Heart left ventricle (tissue), 16 donors: Measurements from ENCODE around the gene UBQLN1. TPM values are rescaled to one million over a fixed set of nuclear protein-coding genes. Genes with fewer than 3 reads are reported as not detected.
A peak's percentile ranks its signal among the peaks of the same experiment; 100 is the strongest.

Experiments
- ATAC-seq, 4 donors: fragments of 200-7000 bp; cut with Tn5 transposase; one replicate each; pipeline ENCODE4 v1.9.1; 2020 to 2022; ENCODE audit warnings: moderate library complexity in 4 of 4, mild to moderate bottlenecking in 3 of 4, moderate number of reproducible peaks in 1 of 4
- DNase-seq, 5 donors: peaks; one replicate each; pipeline ENCODE4 v3.0.0-alpha.2; 2020
- H3K27ac ChIP-seq, 12 donors: fragments of 200-600 bp; sonication (generic) in 4 of 12; one replicate each; pipeline versions ENCODE4 v1.5.0 to v1.8.0; 2016 to 2022; ENCODE audit warnings: mild to moderate bottlenecking in 2 of 12
- H3K27me3 ChIP-seq, 9 donors: fragments of 200-600 bp; sonication (generic) in 2 of 9; one replicate each; pipeline versions ENCODE4 v1.5.1 to v1.8.0; 2016 to 2022; ENCODE audit warnings: mild to moderate bottlenecking in 3 of 9
- H3K36me3 ChIP-seq, 9 donors: fragments of 200-600 bp; sonication (generic) in 2 of 9; one replicate each; pipeline versions ENCODE4 v1.5.0 to v1.8.0; 2018 to 2022; ENCODE audit warnings: mild to moderate bottlenecking in 2 of 9
- H3K4me1 ChIP-seq, 12 donors: fragments of 200-600 bp; sonication (generic) in 4 of 12; one replicate each; pipeline versions ENCODE4 v1.5.0 to v1.8.0; 2016 to 2022; ENCODE audit warnings: mild to moderate bottlenecking in 3 of 12
- H3K4me3 ChIP-seq, 12 donors: fragments of 200-600 bp; sonication (generic) in 4 of 12; one replicate each; pipeline versions ENCODE4 v1.5.0 to v1.8.0; 2017 to 2022; ENCODE audit warnings: mild to moderate bottlenecking in 9 of 12, moderate library complexity in 4 of 12
- H3K9me3 ChIP-seq, 12 donors: fragments of 200-600 bp; sonication (generic) in 4 of 12; one replicate each; pipeline versions ENCODE4 v1.5.0 to v1.8.0; 2016 to 2022; ENCODE audit warnings: mild to moderate bottlenecking in 1 of 12
- POLR2A ChIP-seq, 2 donors: fragments of 450-650 bp; IDR thresholded peaks; one replicate each; pipeline ENCODE4 v1.6.1; 2017; ENCODE audit warnings: antibody characterized with exemption in 2 of 2, mild to moderate bottlenecking in 2 of 2, moderate library complexity in 2 of 2
- whole genome bisulfite sequencing, 4 donors: extraction: QIAGEN DNeasy Blood & Tissue Kit in 2 of 4; methylation state at CpG; one replicate each; pipeline versions ENCODE4 v1.1.5 to v1.1.7; 2013 to 2018; 5-methylcytosine and 5-hydroxymethylcytosine counted together
- intact Hi-C, 10 donors: fragments of 100-400 bp; cut with DNase I; formaldehyde crosslinking; loops; one replicate each; pipeline versions ENCODE4 v1.11.1 to v1.14.2; 2022
- long read RNA-seq, 3 donors: library from polyadenylated mRNA; unstranded; transcript quantifications; one replicate each; pipeline ENCODE4 v2.0.0, GENCODE V29; 2020 to 2021
- polyA plus RNA-seq, 2 donors: library from polyadenylated mRNA; stranded (reverse); fragments of 200-250 nt; gene quantifications; one replicate each; pipeline ENCODE4 v1.2.3, GENCODE V29; 2013
- total RNA-seq, 9 donors: library from RNA; depleted of rRNA in 2 of 9; stranded (reverse); fragments of >200 nt in 2 of 9; fragmentation: NEBNext Ultra II Directional in 3 of 9; extraction: Animal tissue kit (Norgen Biotek cat#: 25700) in 3 of 9; gene quantifications; one replicate each; pipeline versions ENCODE4 v1.1.0 to v1.2.4, GENCODE V29; 2016 to 2023
- TF ChIP-seq, protein P1 (sequence below), 12 donors: fragments of 200-600 bp; sonication (generic) in 4 of 12; IDR thresholded peaks; one replicate each; pipeline versions ENCODE4 v1.5.0 to v1.8.0; 2018 to 2022; ENCODE audit warnings: antibody characterized with exemption in 12 of 12, mild to moderate bottlenecking in 5 of 12
- donor health status: ischemic (EF 13 %, LVEDD 7.1; RV severe dilation, severe dysfunction).
- donor health status: healthy with polysubstance abuse.
- donor health status: DM: no; HTN: yes; CAD: no.
- donor health status: DM: no; HTN: no; CAD: no.
- donor health status: ischemic (EF 25% LVEDD 6.9; RV normal size, moderate dysfunction).
- donor health status: ischemic (EF 25% LVEDD 5.7; RV mildly dilated, moderate dysfunction).
- donor health status: healthy.
- donor health status: DM: yes; HTN: yes; CAD: no.
- donor health status: ischemic (EF 35%, LVEDD 5.7; RV mildly dilated, moderate dysfunction).
- donor health status: nonischemic (EF 11% LVEDD 7.7; RV severe dilation, severe dysfunction).
- donor health status: DM: yes; HTN: yes; CAD: no.
- donor health status: PGD.
- donor health status: ischemic (EF 29% LVEDD 5.4; RV normal size, mild dysfunction).
- donor health status: nonischemic (EF 23%, LVEDD 6.1; RV moderate dilation, normal function).

UBQLN1 gene
- total RNA-seq = 100 to 1,000 TPM in 5 of 9 donors, 10 to 100 TPM in 4; 88.9 to 144 (median 103) TPM
- polyA plus RNA-seq = 10 to 100 TPM; 24.2 to 91.1 TPM
- long read RNA-seq, donor 1, full-length matches to known transcripts = 40 of 40 reads
- long read RNA-seq, donor 1, partial matches to known transcripts = 0 of 40 reads
- long read RNA-seq, donor 1, other reads (novel, unspliced or antisense) = 0 of 40 reads
- long read RNA-seq, donor 2, full-length matches to known transcripts = 104 of 113 reads
- long read RNA-seq, donor 2, partial matches to known transcripts = 4 of 113 reads
- long read RNA-seq, donor 2, other reads (novel, unspliced or antisense) = 5 of 113 reads
- long read RNA-seq, donor 3, full-length matches to known transcripts = 56 of 67 reads
- long read RNA-seq, donor 3, partial matches to known transcripts = 6 of 67 reads
- long read RNA-seq, donor 3, other reads (novel, unspliced or antisense) = 5 of 67 reads

DNA sequence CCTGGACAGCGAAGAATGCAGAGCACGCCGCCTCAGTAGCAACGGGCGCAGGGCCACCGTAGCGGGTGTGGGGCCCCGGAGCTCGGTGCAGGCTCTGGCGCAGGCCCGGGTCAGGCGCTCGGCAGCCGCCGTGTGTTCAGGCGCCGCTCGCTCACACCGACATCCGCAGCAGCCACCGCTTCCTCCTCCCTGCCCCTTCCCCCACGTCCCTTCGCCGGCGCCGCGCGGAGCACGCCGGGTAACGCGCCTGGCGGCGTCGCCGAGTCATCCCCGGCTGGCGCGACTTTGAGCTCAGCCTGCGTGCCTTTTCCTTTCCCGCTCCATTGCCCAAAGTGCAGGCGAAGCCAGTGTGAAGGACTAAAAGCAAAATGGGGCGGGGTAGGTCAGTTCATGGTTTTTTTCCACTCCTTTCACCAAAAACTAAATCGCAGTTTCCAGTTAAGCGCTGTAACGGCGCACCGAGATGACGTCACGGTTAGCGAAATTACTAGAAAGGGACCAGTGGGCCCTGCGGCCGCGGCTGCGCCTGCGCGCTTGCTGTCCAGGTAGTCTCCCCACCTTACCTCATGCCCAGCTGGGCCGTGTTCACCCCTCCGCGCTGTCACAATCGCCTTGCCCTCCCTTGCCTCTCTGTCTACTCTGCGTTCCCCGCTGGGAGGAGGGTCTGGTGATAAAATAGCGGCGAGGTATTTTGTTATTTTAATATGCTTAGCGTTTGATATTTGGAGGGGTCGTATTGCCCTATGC, at the start of gene UBQLN1:
Gene UBQLN1, minus strand, starts transcription at position 191 of the 747 bp plus-strand sequence. CDS start 279 bp downstream, outside the sequence.
- no peaks in the 10 kb centered on the region for H3K27me3 ChIP-seq
- H3K9me3 ChIP-seq = peaks cover 0 to 9% (median 0%) of the 10 kb centered on the region in 12 donors
- 0 to 2% (median 0%) methylated on average over 42 to 67 of the region's 67 CpGs for WGBS, 4 donors
- peaks cover 0 to 2% (median 0%) of the 10 kb centered on the region in 9 donors for H3K36me3 ChIP-seq
- TF ChIP-seq, protein P1, sequence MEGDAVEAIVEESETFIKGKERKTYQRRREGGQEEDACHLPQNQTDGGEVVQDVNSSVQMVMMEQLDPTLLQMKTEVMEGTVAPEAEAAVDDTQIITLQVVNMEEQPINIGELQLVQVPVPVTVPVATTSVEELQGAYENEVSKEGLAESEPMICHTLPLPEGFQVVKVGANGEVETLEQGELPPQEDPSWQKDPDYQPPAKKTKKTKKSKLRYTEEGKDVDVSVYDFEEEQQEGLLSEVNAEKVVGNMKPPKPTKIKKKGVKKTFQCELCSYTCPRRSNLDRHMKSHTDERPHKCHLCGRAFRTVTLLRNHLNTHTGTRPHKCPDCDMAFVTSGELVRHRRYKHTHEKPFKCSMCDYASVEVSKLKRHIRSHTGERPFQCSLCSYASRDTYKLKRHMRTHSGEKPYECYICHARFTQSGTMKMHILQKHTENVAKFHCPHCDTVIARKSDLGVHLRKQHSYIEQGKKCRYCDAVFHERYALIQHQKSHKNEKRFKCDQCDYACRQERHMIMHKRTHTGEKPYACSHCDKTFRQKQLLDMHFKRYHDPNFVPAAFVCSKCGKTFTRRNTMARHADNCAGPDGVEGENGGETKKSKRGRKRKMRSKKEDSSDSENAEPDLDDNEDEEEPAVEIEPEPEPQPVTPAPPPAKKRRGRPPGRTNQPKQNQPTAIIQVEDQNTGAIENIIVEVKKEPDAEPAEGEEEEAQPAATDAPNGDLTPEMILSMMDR (IDR thresholded peaks at IDR 0.05) = peak in 1 of 12 donors; percentile 3
- TF ChIP-seq POLR2A (IDR thresholded peaks at IDR 0.05) = peak; percentile 43 to 86
- peak; percentile 95 to 97 (median 96) for DNase-seq
- peak within 1 kb of the TSS; percentile 92 to 100 (median 98) for H3K27ac ChIP-seq
- H3K4me3 ChIP-seq = peak within 1 kb of the TSS; percentile 64 to 99 (median 86)
- ATAC-seq = peak; percentile 96 to 98 (median 96)
- peaks cover 0 to 48% (median 25%) of the 10 kb centered on the region in 12 donors for H3K4me1 ChIP-seq
- intact Hi-C loops = loop anchor here in 6 of 10 donors (2.0 to 10.0 kb wide), 6 partner anchors 41 to 207 kb away; partner anchors contain the start of gene IDNK (in 4 of the 6)

DNA sequence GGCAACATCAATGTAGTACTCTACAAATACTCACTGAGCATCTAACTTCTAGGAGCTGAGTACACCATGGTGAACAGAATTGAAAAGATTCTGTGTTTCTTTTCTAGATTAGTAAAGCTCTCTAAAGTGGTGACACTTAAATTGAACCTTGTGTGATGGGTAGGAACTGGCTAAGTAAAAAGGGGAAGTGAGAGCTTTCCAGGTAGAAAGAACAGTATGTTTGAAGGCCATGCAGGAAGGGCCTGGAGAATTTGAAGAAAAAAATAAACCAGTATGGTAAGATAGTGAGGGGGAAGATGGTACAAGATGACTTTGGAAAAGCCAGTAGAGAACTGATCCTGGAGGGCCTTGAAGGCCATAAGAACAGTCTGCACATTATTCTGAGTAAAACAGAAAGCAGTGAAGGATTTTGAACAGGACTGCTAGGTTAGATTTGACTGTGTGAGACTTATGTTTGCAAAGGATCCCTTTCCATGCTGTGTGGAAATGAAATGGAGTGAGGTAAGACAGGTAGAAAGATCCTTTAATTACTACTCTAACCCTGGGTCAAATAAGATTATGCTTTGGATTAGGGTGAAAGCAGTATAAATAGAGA, 46.7 kb upstream of the UBQLN1 start:
- Histone ChIP-seq H3K4me1 (no peaks in the 10 kb centered on the region), H3K4me3 (no peak overlapping the region), H3K36me3 (peaks cover 0 to 36% (median 9%) of the 10 kb centered on the region in 9 donors), H3K27me3 (no peaks in the 10 kb centered on the region), H3K27ac (no peak overlapping the region), H3K9me3 (no peaks in the 10 kb centered on the region)
- no peak for TF ChIP-seq POLR2A (IDR thresholded peaks at IDR 0.05)
- TF ChIP-seq, protein P1 (IDR thresholded peaks at IDR 0.05) = no peak
- intact Hi-C loops = no loop called here
- DNase-seq (no peak), ATAC-seq (no peak)

DNA sequence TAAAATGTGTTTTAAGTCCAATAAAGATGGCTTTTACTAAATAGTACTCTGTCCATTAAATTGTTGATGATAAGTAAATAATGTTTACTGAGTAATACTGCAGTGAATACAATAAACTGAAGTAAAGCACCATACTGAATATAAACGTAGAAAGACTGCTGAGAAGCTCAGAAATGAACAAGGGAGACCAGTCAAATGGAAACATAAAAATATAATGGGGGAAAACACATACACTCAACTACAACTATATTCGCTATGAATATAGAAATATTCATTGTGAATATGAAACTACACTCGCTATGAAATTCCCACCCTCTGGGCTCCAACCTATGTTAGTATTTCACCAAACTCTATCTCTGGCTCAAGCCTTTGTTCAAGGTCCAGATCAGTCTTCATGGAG, 41.9 kb upstream of the UBQLN1 start:
- intact Hi-C loops = no loop called here
- no peaks in the 10 kb centered on the region for H3K27me3 ChIP-seq
- H3K27ac ChIP-seq = no peak overlapping the region
- H3K4me1 ChIP-seq = no peaks in the 10 kb centered on the region
- no peak for ATAC-seq
- no peak overlapping the region for H3K4me3 ChIP-seq
- H3K36me3 ChIP-seq = peaks cover 0 to 38% (median 9%) of the 10 kb centered on the region in 9 donors
- no peak for TF ChIP-seq POLR2A (IDR thresholded peaks at IDR 0.05)
- TF ChIP-seq, protein P1 (IDR thresholded peaks at IDR 0.05) = no peak
- DNase-seq = no peak
- WGBS, 4 donors = 92 to 97% (median 95%) methylated on average over 3 of the region's 3 CpGs
- no peaks in the 10 kb centered on the region for H3K9me3 ChIP-seq
